A673 (cell line): ENCODE measurements around the gene PPP1R12C. TPM values are rescaled to one million over a fixed set of nuclear protein-coding genes. Genes with fewer than 3 reads are reported as not detected.
A peak's percentile ranks its signal among the peaks of the same experiment; 100 is the strongest.

Experiments
- BruUV-seq: library from RNA; stranded (reverse); fragments of 400-500 nt; replicated peaks from 2 replicates; lab custom pipeline; 2021; lab: Mats Ljungman, UMichigan
- CTCF ChIA-PET: fragments of 300-600 bp; sonication (Branson Sonifier 250); formaldehyde crosslinking; loops from one replicate; lab custom pipeline; 2022; ENCODE audit warnings: antibody characterized with exemption; lab: Charles Lee
- POLR2A ChIA-PET: fragments of 300-600 bp; sonication (Branson Sonifier 250); formaldehyde crosslinking; loops from one replicate; lab custom pipeline; 2022; ENCODE audit warnings: antibody characterized with exemption; ENCODE audit not compliant: low non-redundant PET; lab: Charles Lee
- DNase-seq: peaks from one replicate; pipeline ENCODE4 v3.0.0-alpha.2; 2015; ENCODE audit warnings: low spot score
- H3K27ac ChIP-seq: fragments of 200-600 bp; sonication (generic); 2 replicates; pipeline ENCODE4 v1.5.1; 2016; ENCODE audit warnings: mixed run types, low read depth, mild to moderate bottlenecking, mixed read lengths, antibody characterized with exemption, low read length; ENCODE audit not compliant: poor library complexity, severe bottlenecking
- H3K27me3 ChIP-seq: fragments of 200-600 bp; sonication (generic); replicated peaks from 2 replicates; pipeline ENCODE4 v1.6.1; 2017; ENCODE audit warnings: mixed run types, low read depth, mild to moderate bottlenecking, mixed read lengths, antibody characterized with exemption, low read length; ENCODE audit not compliant: insufficient read depth, poor library complexity
- H3K36me3 ChIP-seq: fragments of 200-600 bp; sonication (generic); 2 replicates; pipeline ENCODE4 v1.6.1; 2016; ENCODE audit warnings: mixed run types, mild to moderate bottlenecking, mixed read lengths, antibody characterized with exemption, low read length; ENCODE audit not compliant: insufficient read depth, poor library complexity, severe bottlenecking
- H3K4me1 ChIP-seq: fragments of 200-600 bp; sonication (generic); 2 replicates; pipeline ENCODE4 v1.6.1; 2017; ENCODE audit warnings: mixed run types, mild to moderate bottlenecking, mixed read lengths, antibody characterized with exemption, low read length; ENCODE audit not compliant: insufficient read depth, poor library complexity, severe bottlenecking
- H3K4me3 ChIP-seq: fragments of 200-600 bp; sonication (generic); 2 replicates; pipeline ENCODE4 v1.5.1; 2016; ENCODE audit warnings: low read depth, mixed run types, mild to moderate bottlenecking, mixed read lengths, low read length; ENCODE audit not compliant: poor library complexity, severe bottlenecking
- H3K9me3 ChIP-seq: fragments of 200-600 bp; sonication (generic); 2 replicates; pipeline ENCODE4 v1.6.1; 2016; ENCODE audit warnings: mixed run types, low read depth, mild to moderate bottlenecking, mixed read lengths, antibody characterized with exemption, low read length; ENCODE audit not compliant: poor library complexity, severe bottlenecking
- CTCF ChIP-seq: fragments of 300-800, 200-600 bp; sonication (generic); conservative IDR thresholded peaks from 2 replicates; pipeline ENCODE4 v1.5.1; 2017; ENCODE audit warnings: low read depth, mild to moderate bottlenecking, antibody characterized with exemption, low read length, moderate library complexity, mixed read lengths
- EZH2 ChIP-seq: fragments of 200-600 bp; sonication (generic); IDR thresholded peaks from 2 replicates; pipeline ENCODE4 v1.6.1; 2017; ENCODE audit warnings: borderline replicate concordance, low read depth, mild to moderate bottlenecking, mixed read lengths, antibody characterized with exemption, low read length; ENCODE audit not compliant: poor library complexity, severe bottlenecking
- intact Hi-C: fragments of 100-400 bp; cut with micrococcal nuclease; formaldehyde crosslinking; loops from one replicate; pipeline ENCODE4 v1.10.0; 2022; ENCODE audit not compliant: unreplicated experiment
- total RNA-seq: library from RNA; stranded (reverse); gene quantifications from 2 replicates; pipeline ENCODE4 v1.2.3, GENCODE V29; 2021

Gene PPP1R12C
- total RNA-seq, 1 experiment from 2014 or later = 94.6 TPM

DNA sequence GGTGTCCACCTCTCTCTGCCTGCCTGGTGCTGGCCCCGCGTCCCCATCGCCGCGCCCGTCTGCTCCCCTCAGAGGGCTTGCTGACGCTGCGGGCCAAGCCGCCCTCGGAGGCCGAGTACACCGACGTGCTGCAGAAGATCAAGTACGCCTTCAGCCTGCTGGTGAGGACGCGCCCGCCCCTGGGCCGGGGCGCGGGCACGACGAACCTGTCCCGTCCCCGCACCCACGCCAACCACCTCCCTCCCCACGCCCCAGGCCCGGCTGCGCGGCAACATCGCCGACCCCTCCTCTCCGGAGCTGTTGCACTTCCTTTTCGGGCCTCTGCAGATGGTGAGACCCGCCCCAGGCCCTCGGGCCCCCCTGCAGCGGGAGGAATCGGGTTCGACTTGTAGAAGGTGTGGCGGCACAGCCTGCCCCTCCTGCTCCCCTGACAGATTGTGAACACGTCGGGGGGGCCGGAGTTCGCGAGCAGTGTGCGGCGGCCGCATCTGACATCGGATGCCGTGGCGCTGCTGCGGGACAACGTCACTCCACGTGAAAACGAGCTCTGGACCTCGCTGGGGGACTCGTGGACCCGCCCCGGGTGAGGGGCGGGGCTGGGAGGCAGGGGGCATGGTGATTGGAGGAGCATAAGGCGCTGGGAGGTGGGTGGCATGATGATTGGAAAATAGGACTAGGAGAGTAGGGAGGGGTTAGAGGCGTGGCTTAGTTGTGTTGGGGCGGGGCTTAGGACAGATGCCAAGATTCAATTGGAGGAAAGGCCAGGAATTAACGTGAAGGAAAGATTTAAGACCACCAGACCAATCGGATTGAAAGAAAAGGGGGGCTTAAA lies 35.2 kb downstream of the PPP1R12C start:
- H3K9me3 ChIP-seq = no peaks in the 10 kb centered on the region
- H3K4me1 ChIP-seq = peaks cover 19% of the 10 kb centered on the region
- CTCF ChIA-PET = no interaction called here
- BruUV-seq = no TSS peak
- intact Hi-C loops = no loop called here
- DNase-seq = peak; percentile 80
- POLR2A ChIA-PET = no interaction called here
- TF ChIP-seq EZH2 (no peak), CTCF (no peak)
- peak overlapping the region; percentile 17 for H3K4me3 ChIP-seq
- no peak overlapping the region for H3K27ac ChIP-seq
- H3K36me3 ChIP-seq = no peaks in the 10 kb centered on the region
- H3K27me3 ChIP-seq = peaks cover 10% of the 10 kb centered on the region

DNA sequence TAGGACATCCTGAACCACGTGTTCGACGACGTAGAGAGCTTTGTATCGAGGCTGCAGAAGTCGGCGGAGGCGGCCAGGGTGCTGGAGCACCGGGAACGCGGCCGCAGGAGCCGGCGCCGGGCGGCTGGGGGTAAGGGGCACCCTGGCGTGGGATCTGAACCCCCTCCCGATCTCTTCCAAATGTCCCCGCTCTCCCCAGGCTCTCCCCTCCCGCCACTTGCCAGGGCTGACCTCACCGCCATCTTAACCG lies 35.7 kb downstream of the PPP1R12C start:
- H3K36me3 ChIP-seq = no peaks in the 10 kb centered on the region
- H3K27ac ChIP-seq = no peak overlapping the region
- intact Hi-C loops = no loop called here
- BruUV-seq = no TSS peak
- ChIA-PET POLR2A (no interaction called here), CTCF (no interaction called here)
- H3K4me3 ChIP-seq = peak overlapping the region; percentile 17
- DNase-seq = no peak
- no peaks in the 10 kb centered on the region for H3K9me3 ChIP-seq
- H3K27me3 ChIP-seq = peaks cover 10% of the 10 kb centered on the region
- TF ChIP-seq CTCF = no peak
- peaks cover 18% of the 10 kb centered on the region for H3K4me1 ChIP-seq

DNA sequence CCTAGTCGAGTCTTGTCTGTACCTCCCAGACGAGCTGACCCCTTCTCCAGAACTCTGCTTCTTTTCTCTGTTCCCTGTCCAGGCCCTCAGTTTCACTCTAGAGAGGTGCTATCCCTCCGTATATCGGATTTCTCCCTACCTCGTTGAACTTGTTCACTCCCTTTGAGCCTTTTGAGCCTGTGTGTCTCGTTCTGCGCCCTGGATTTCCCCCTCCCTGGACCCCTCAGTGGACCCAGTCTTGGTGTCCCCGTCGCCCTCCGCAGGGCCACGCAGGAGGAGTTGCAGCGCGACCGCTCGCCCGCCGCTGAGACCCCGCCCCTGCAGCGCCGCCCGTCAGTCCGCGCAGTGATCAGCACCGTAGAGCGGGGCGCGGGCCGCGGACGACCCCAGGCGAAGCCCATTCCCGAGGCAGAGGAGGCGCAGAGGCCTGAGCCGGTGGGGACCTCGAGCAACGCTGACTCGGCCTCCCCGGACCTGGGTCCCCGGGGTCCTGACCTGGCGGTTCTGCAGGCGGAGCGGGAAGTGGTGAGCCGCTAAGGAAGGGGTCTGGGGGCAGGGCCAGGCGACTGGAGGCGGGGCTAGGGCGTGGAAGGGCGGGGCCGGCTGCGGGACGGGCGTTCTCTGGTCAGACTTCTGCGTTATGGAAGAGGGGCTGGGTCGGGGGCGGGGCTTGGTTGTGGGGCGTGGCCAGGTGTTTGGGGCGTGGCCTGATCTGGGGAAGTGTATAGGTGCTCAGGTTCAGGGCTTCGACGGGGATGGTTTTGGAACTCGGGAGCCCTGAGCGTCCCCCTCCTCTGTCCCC lies 36.3 kb downstream of the PPP1R12C start:
- intact Hi-C loops = no loop called here
- peak; percentile 81 for DNase-seq
- POLR2A ChIA-PET = no interaction called here
- Histone ChIP-seq H3K36me3 (no peaks in the 10 kb centered on the region), H3K4me3 (peak overlapping the region; percentile 54), H3K27ac (no peak overlapping the region), H3K27me3 (peaks cover 10% of the 10 kb centered on the region), H3K4me1 (peaks cover 18% of the 10 kb centered on the region), H3K9me3 (no peaks in the 10 kb centered on the region)
- CTCF ChIA-PET = no interaction called here
- BruUV-seq = no TSS peak
- 0 out of 2 replicates have a peak, but pooled peaks have one; percentile 13 for TF ChIP-seq CTCF
- no peak for TF ChIP-seq EZH2
